GM12878 (cell line): ENCODE results near the gene TXNDC16.

ENCODE experiments used
- ATF2 ChIP-seq: IDR thresholded peaks from 2 replicates; pipeline ENCODE4 v1.6.1; 2012; ENCODE audit warnings: low read length, inconsistent platforms
- CTCF ChIP-seq, 3 experiments: IDR thresholded peaks in 2 of 3; conservative IDR thresholded peaks in 1 of 3; 2 replicates each; pipeline ENCODE4 v1.5.1; 2011; ENCODE audit warnings: low read depth in 3 of 3, low read length in 3 of 3, mild to moderate bottlenecking in 3 of 3, control low read depth in 2 of 3, moderate library complexity in 2 of 3, inconsistent platforms in 1 of 3, mixed read lengths in 1 of 3; ENCODE audit not compliant: control insufficient read depth in 2 of 3, insufficient read depth in 1 of 3; ENCODE audit errors: extremely low read depth in 1 of 3
- MTA2 ChIP-seq: fragments of 450-650 bp; IDR thresholded peaks from 2 replicates; pipeline ENCODE4 v1.6.1; 2016; ENCODE audit warnings: low read depth, mild to moderate bottlenecking, moderate library complexity
- PAX8 ChIP-seq: fragments of 450-650 bp; IDR thresholded peaks from 2 replicates; pipeline ENCODE4 v1.6.1; 2017; ENCODE audit warnings: mild to moderate bottlenecking, moderate library complexity
- REST ChIP-seq: IDR thresholded peaks from 2 replicates; pipeline ENCODE4 v1.6.1; 2012; ENCODE audit warnings: mild to moderate bottlenecking, low read depth, low read length
- STAT1 ChIP-seq: fragments of 450-650 bp; conservative IDR thresholded peaks from 2 replicates; pipeline ENCODE4 v1.6.1; 2014; ENCODE audit warnings: antibody characterized with exemption, mild to moderate bottlenecking
- ZNF24 ChIP-seq: fragments of 450-650 bp; IDR thresholded peaks from 2 replicates; pipeline ENCODE4 v1.6.1; 2017; ENCODE audit warnings: antibody characterized with exemption, mild to moderate bottlenecking

GRCh38 chr14:52417139-52417538 lies 135.2 kb downstream of the TXNDC16 start:
- TF ChIP-seq ATF2 (no peak), STAT1 (no peak), MTA2 (no peak), ZNF24 (no peak), CTCF (IDR thresholded peaks at IDR 0.05 in 2 of 3, conservative IDR thresholded peaks at IDR 0.05 in 1 of 3; ENCODE audit: control insufficient read depth in 2 of 3, extremely low read depth in 1 of 3, insufficient read depth in 1 of 3, low read depth in 3 of 3, low read length in 3 of 3) (no peak), PAX8 (no peak), REST (no peak)
